HG02970 (cell line): ENCODE measurements around the gene FTSJ3.
"Not testable (repeated sequence)": the region's sequence is repeated elsewhere in the genome, so short reads cannot be mapped to it uniquely, and the experiment has no call there.

Source experiments
- ATAC-seq: cut with Tn5 transposase; IDR thresholded peaks from one replicate; pipeline ENCODE4 v1.9.1; 2021; ENCODE audit warnings: mild to moderate bottlenecking, moderate library complexity, moderate number of reproducible peaks; ENCODE audit not compliant: unreplicated experiment, low FRiP score

The FTSJ3 gene

GRCh38 chr17:63843910-63844677 lies 16.6 kb upstream of the FTSJ3 start:
- ATAC-seq = no peak

GRCh38 chr17:63843387-63843888 lies 16.0 kb upstream of the FTSJ3 start:
- ATAC-seq = not testable (repeated sequence)

GRCh38 chr17:63842540-63843386 lies 15.3 kb upstream of the FTSJ3 start, which contains the start of gene SMARCD2:
TSS of gene SMARCD2 (minus strand) at chr17:63842685. CDS start at chr17:63842674, 11 bp downstream.
- ATAC-seq = peak; percentile 70

GRCh38 chr17:63842173-63842539 lies 14.7 kb upstream of the FTSJ3 start:
- ATAC-seq = no peak

- ATAC-seq = no peak
Measured at GRCh38 chr17:63841350-63842172, 14.1 kb upstream of the FTSJ3 start.

- no peak for ATAC-seq
Measured at GRCh38 chr17:63840591-63841349, 13.3 kb upstream of the FTSJ3 start.

GRCh38 chr17:63838631-63839171 lies 11.2 kb upstream of the FTSJ3 start:
- ATAC-seq = no peak

- no peak for ATAC-seq
Measured at GRCh38 chr17:63837962-63838600, 10.6 kb upstream of the FTSJ3 start.

GRCh38 chr17:63837480-63837879 lies 10.0 kb upstream of the FTSJ3 start:
- no peak for ATAC-seq

GRCh38 chr17:63836811-63837210 lies 9.3 kb upstream of the FTSJ3 start:
- ATAC-seq = no peak

GRCh38 chr17:63835167-63835720 lies 7.8 kb upstream of the FTSJ3 start:
- no peak for ATAC-seq

GRCh38 chr17:63834431-63835166 lies 7.1 kb upstream of the FTSJ3 start:
- ATAC-seq = no peak

- no peak for ATAC-seq
Measured at GRCh38 chr17:63833741-63834373, 6.4 kb upstream of the FTSJ3 start.

- no peak for ATAC-seq
Measured at GRCh38 chr17:63833026-63833740, 5.7 kb upstream of the FTSJ3 start.

GRCh38 chr17:63832455-63832854 lies 5.0 kb upstream of the FTSJ3 start:
- ATAC-seq = no peak

- no peak for ATAC-seq
Measured at GRCh38 chr17:63832014-63832413, 4.6 kb upstream of the FTSJ3 start.

GRCh38 chr17:63831505-63831904 lies 4.0 kb upstream of the FTSJ3 start:
- no peak for ATAC-seq
